ENCODE data around the gene MGAT4C. TPM values are rescaled to one million over a fixed set of nuclear protein-coding genes. Genes with fewer than 3 reads are reported as not detected.

MGAT4C gene
- total and polyA plus RNA-seq, 2 of the 8 experiments (the other 6 are each of a cell fraction or from before 2014, with no cell fraction given): 1.6 to 2.5 TPM

DNA sequence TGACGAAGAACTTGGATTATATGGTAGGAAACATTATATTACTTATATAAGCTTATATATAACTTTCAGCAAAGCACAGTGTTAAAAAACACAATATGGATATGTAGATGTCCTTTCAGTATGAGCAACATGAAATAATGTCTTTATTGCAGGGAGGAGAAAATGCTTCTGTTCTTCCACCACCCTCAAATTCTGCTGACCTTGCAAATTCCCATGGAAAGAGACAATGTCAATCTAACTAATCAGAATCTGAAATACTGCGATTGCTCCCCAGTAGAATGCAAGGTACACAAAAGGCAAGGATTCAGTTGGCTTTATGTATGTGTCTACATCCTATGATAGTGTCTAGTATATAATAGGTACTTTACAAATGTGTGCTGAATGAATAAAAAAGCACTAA is 26.4 kb downstream of the MGAT4C start:
- FAIRE-seq: no peak
- CTCF ChIA-PET (ENCODE audit: partially characterized antibody): interaction anchor here (0.6 kb wide), 1 partner anchor 1183 kb away, joined by 4 read pairs; no protein-coding TSS in a partner anchor
- no peak overlapping the region for H3K4me2 ChIP-seq (ENCODE audit: insufficient read depth in 1 of 2, low read depth in 2 of 2, low read length in 2 of 2)

More for the DNA sequence above, 26.4 kb downstream of the MGAT4C start:
- H2AFZ ChIP-seq (ENCODE audit: low read length): no peak overlapping the region
- H3K18ac ChIP-seq (ENCODE audit: extremely low read depth, low read length): no peak overlapping the region
- H3K4me1 ChIP-seq (replicated peaks in 1 of 4; ENCODE audit: control insufficient read depth in 3 of 4, insufficient read depth in 4 of 4, low read length in 3 of 4): no peaks in the 10 kb centered on the region
- no peak overlapping the region for H3K14ac ChIP-seq (ENCODE audit: insufficient read length)
- H3K27me3 ChIP-seq (replicated peaks in 1 of 4; ENCODE audit: control insufficient read depth in 3 of 4, extremely low read depth in 1 of 4, insufficient read depth in 3 of 4, low read length in 3 of 4): no peaks in the 10 kb centered on the region
- no peak overlapping the region for H2AK5ac ChIP-seq (ENCODE audit: low read depth, low read length)
- no peak overlapping the region for H3K9ac ChIP-seq (replicated peaks in 1 of 4; ENCODE audit: extremely low read depth in 1 of 4, low read depth in 3 of 4, low read length in 3 of 4)
- no peaks in the 10 kb centered on the region for H3K9me3 ChIP-seq (ENCODE audit: insufficient read depth in 2 of 2, low read depth in 1 of 2, low read length in 1 of 2)
- no peak overlapping the region for H2BK120ac ChIP-seq (replicated peaks; ENCODE audit: low read depth, low read length)
- no peaks in the 10 kb centered on the region for H4K20me1 ChIP-seq (replicated peaks in 1 of 2; ENCODE audit: control insufficient read depth in 1 of 2, insufficient read depth in 2 of 2, low read length in 2 of 2)
- H3K23ac ChIP-seq (ENCODE audit: insufficient read length): no peak overlapping the region
- no peak overlapping the region for H4K5ac ChIP-seq (ENCODE audit: insufficient read length, low read depth, low read length)
- no peak overlapping the region for H2BK15ac ChIP-seq (ENCODE audit: low read length)
- H2BK20ac ChIP-seq (ENCODE audit: low read length): no peak overlapping the region
- no peak overlapping the region for H4K91ac ChIP-seq (replicated peaks; ENCODE audit: insufficient read length, low read length)
- no peak overlapping the region for H3K56ac ChIP-seq (replicated peaks; ENCODE audit: insufficient read length, low read depth, low read length)
- H2BK5ac ChIP-seq (ENCODE audit: low read depth, low read length): no peak overlapping the region
- WGBS, 2 experiments (ENCODE audit: extremely low coverage in 1 of 2, insufficient coverage in 1 of 2, insufficient read length in 1 of 2, insufficient replicate concordance in 2 of 2, low coverage in 1 of 2, low lambda C conversion rate in 2 of 2, missing lambda C conversion rate in 1 of 2): 93% methylated on average over 2 of the region's 2 CpGs; no CpG with 5 or more reads in 1 of the 2 experiments
- H3K23me2 ChIP-seq (ENCODE audit: low read depth, low read length): no peaks in the 10 kb centered on the region
- H2BK12ac ChIP-seq (ENCODE audit: low read depth, low read length): no peak overlapping the region
- H4K8ac ChIP-seq (ENCODE audit: extremely low read depth, insufficient read depth, low read length): no peak overlapping the region
- no peaks in the 10 kb centered on the region for H3K79me2 ChIP-seq (ENCODE audit: control insufficient read depth in 1 of 2, insufficient read depth in 2 of 2, low read length in 2 of 2)
- H3K4me3 ChIP-seq (ENCODE audit: extremely low read depth in 1 of 4, insufficient read depth in 2 of 4, low read depth in 3 of 4, low read length in 4 of 4): no peak overlapping the region
- H3K27ac ChIP-seq (ENCODE audit: low read depth, low read length): no peak overlapping the region
- no peaks in the 10 kb centered on the region for H3K79me1 ChIP-seq (ENCODE audit: low read depth, low read length)
- POLR2A ChIA-PET (ENCODE audit: partially characterized antibody): no interaction called here
- TF ChIP-seq MAFK (IDR thresholded peaks at IDR 0.05; ENCODE audit: low read depth, low read length) (peak; percentile 100), RNF2 (IDR thresholded peaks at IDR 0.05; ENCODE audit: borderline replicate concordance, low read depth, low read length, missing control alignments, poor library complexity, severe bottlenecking) (no peak)
- no peak overlapping the region for H3K4ac ChIP-seq (replicated peaks; ENCODE audit: insufficient read length, low read depth, low read length)
- no peak for DNase-seq (ENCODE audit: low read depth in 1 of 2, low spot score in 2 of 2)
- H3K36me3 ChIP-seq (ENCODE audit: control insufficient read depth in 2 of 4, insufficient read depth in 4 of 4, low read length in 3 of 4): no peaks in the 10 kb centered on the region

Measured in H1 (cell line).